Stimulated activated naive B cell treated with anti-CD40 and anti-IgM and Interleukin-4, amounts not matched to agents 10 μg/mL and 1 μg/mL and 100 μg/mL, for 72 hours (primary cell): ENCODE measurements around the gene ALAS2.
"Not testable (repeated sequence)": the region's sequence is repeated elsewhere in the genome, so short reads cannot be mapped to it uniquely, and the experiment has no call there.

Experiments
- ATAC-seq, 2 donors: fragments of 150-1000 bp; cut with Tn5 transposase; replicated peaks; 2 replicates each; pipeline ENCODE4 v1.10.0; 2021; ENCODE audit warnings: moderate library complexity in 1 of 2
- DNase-seq: peaks from one replicate; pipeline ENCODE4 v3.0.0; 2021
- H3K27ac Mint-ChIP-seq: one replicate; pipeline ENCODE4 v1.8.0; 2022; ENCODE audit warnings: mild to moderate bottlenecking, mixed read lengths
- H3K27me3 Mint-ChIP-seq, 2 donors: one replicate each; pipeline ENCODE4 v1.8.0; 2022; ENCODE audit warnings: mixed read lengths in 2 of 2
- H3K36me3 Mint-ChIP-seq, 2 donors: one replicate each; pipeline ENCODE4 v1.8.0; 2022; ENCODE audit warnings: mixed read lengths in 2 of 2, mild to moderate bottlenecking in 1 of 2
- H3K4me1 Mint-ChIP-seq, 2 donors: one replicate each; pipeline ENCODE4 v1.8.0; 2022; ENCODE audit warnings: mixed read lengths in 2 of 2, mild to moderate bottlenecking in 1 of 2
- H3K4me3 Mint-ChIP-seq, 2 donors: one replicate each; pipeline ENCODE4 v1.8.0; 2022; ENCODE audit warnings: mild to moderate bottlenecking in 2 of 2, mixed read lengths in 2 of 2, moderate library complexity in 1 of 2
- H3K9me3 Mint-ChIP-seq, 2 donors: one replicate each; pipeline ENCODE4 v1.8.0; 2022; ENCODE audit warnings: mixed read lengths in 2 of 2, mild to moderate bottlenecking in 1 of 2

ALAS2 gene

DNA sequence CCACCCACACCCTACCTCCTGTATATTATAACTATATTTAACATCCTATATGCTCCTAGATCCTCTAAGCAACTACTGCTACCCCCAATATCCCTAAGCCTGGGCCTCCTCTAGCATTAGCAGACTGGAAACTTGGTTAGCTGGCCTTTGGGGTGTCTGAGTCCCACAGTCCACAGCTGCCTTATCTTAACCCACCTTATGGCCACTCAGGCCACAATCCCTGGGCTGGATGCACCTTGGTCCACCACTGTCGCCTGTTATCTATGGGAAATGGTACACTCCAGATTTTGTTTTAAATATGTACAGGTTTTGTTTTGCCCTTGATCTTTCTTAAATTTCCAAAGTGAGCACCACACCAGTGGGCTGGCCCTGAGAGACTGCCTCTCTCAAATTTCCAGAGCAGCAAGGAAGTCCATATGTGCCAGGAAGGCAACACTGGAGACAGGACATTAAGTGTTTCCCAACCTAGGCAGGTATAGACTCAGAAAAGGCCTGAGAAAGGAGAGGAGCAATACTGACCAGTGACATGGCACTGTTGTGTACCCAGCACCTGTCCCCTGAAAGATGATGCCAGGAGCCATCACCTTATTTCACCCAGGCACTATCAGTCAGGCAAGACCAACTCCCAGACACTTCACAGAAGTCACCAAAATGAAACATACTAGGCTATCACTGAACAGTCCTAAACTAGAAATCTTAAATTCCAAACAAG is 37.7 kb downstream of the ALAS2 start:
- no peak overlapping the region for H3K4me3 Mint-ChIP-seq
- H3K9me3 Mint-ChIP-seq = no peaks in the 10 kb centered on the region
- H3K4me1 Mint-ChIP-seq = peaks cover 12 to 17% of the 10 kb centered on the region in 2 donors
- H3K27me3 Mint-ChIP-seq = peaks cover 0 to 15% of the 10 kb centered on the region in 2 donors
- ATAC-seq (no peak), DNase-seq (no peak)
- no peak overlapping the region for H3K27ac Mint-ChIP-seq
- H3K36me3 Mint-ChIP-seq = no peaks in the 10 kb centered on the region

DNA sequence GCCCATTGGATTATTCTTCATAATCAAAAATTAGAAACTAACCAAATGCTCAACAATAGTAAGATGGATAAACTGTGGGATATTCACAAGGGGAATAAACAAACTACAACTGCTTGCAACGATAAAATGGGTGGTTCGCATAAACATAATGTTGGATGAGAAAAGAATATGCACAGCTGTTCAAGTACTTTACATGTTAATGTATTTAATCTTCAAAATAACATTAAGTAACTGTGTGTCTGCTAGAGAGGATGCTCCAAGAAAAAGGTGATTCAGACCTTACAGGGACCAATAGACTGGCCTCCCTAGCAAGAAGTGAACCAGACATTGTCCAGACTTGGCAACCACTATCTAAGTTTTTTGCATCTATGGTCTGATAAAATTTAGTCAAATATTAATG is 39.1 kb downstream of the ALAS2 start:
- H3K27me3 Mint-ChIP-seq = peaks cover 0 to 12% of the 10 kb centered on the region in 2 donors
- H3K4me3 Mint-ChIP-seq = no peak overlapping the region
- no peak for ATAC-seq
- peaks cover 12 to 17% of the 10 kb centered on the region in 2 donors for H3K4me1 Mint-ChIP-seq
- H3K9me3 Mint-ChIP-seq = no peaks in the 10 kb centered on the region
- no peak for DNase-seq
- H3K36me3 Mint-ChIP-seq = no peaks in the 10 kb centered on the region
- no peak overlapping the region for H3K27ac Mint-ChIP-seq

DNA sequence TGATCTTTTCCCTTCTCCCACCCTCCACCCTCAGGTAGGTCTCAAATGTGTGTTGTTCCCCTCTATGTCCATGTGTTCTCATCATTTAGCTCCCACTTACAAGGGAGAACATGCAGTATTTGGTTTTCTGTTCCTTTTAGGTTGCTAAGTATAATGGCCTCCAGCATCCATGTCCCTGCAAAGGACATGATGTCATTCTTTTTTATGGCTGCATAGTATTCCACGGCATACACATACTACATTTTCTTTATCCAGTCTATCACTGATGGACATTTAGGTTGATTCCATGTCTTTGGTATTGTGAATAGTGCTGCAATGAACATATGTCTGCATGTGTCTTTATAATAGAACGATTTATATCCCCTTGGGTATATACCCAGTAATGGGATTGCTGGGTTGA is 47.5 kb downstream of the ALAS2 start:
- H3K27me3 Mint-ChIP-seq, H3K9me3 Mint-ChIP-seq, DNase-seq, H3K27ac Mint-ChIP-seq, H3K4me3 Mint-ChIP-seq, H3K4me1 Mint-ChIP-seq, ATAC-seq, H3K36me3 Mint-ChIP-seq: not testable (repeated sequence)

DNA sequence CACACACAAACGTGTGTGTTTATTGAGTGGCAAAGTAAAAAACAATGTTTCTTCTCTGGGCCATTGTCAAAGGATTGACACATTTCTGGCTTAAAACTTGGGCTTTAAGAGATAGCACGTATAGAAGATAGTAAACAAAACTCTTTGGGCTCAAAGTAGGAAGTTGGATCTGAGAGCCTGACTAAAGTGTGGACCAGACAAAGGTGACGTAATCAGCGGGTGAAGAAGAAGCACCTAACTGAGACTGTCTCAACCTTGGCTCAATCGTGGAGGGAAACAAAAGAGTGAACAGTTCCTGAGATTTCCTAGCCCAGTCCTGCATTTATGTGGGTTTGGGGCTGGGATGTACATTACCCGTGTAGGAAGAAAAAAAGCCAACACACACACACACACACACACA is 50.4 kb downstream of the ALAS2 start:
- H3K4me1 Mint-ChIP-seq = no peaks in the 10 kb centered on the region

DNA sequence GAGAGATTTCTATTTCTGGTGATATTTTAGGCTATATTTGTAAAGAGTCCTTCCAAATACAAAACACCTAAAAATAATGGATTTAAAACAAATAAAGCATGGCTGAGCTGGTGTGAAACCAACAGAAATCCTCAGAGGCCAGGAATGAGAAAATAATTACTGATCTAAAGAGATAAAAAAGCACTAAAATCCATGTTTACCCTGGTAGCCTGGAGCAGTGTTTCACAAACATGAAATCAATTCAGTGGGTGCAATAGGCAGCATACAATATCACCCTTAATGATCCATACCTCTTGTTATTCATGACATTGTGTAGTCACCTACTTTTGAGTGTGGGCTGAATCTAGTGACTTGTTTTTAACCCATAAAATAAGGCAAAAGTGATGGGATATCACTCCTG is 51.3 kb downstream of the ALAS2 start:
- Mint-ChIP-seq H3K4me3 (no peak overlapping the region), H3K9me3 (no peaks in the 10 kb centered on the region), H3K27ac (no peak overlapping the region), H3K27me3 (peaks cover 0 to 13% of the 10 kb centered on the region in 2 donors), H3K4me1 (no peaks in the 10 kb centered on the region), H3K36me3 (peaks cover 0 to 2% of the 10 kb centered on the region in 2 donors)
- ATAC-seq (no peak), DNase-seq (no peak)

More for the DNA sequence above, 50.4 kb downstream of the ALAS2 start:
- peaks cover 0 to 2% of the 10 kb centered on the region in 2 donors for H3K36me3 Mint-ChIP-seq
- no peak overlapping the region for H3K27ac Mint-ChIP-seq
- ATAC-seq = no peak
- H3K4me3 Mint-ChIP-seq = no peak overlapping the region
- DNase-seq = no peak
- H3K9me3 Mint-ChIP-seq = no peaks in the 10 kb centered on the region
- peaks cover 0 to 9% of the 10 kb centered on the region in 2 donors for H3K27me3 Mint-ChIP-seq

DNA sequence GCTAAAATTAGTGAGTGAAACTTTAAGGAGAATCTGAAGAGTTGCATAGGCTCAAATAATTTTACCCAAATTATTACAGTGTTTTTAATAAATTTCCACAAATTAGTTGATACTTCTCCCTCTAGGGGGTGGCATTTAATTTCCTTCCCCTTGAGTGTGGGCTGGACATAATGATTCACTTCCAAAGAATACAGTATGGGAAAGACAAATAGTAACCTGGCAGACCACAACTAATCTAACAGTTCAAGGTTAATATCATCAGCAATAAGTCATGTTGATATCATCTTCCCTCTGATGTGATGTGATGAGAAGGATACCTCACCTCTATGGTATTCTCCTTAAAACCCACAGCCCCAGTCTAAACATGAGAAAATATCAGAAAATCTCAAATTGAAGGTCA is 52.3 kb downstream of the ALAS2 start:
- DNase-seq (no peak), ATAC-seq (no peak)
- Mint-ChIP-seq H3K36me3 (peaks cover 0 to 2% of the 10 kb centered on the region in 2 donors), H3K4me3 (no peak overlapping the region), H3K27ac (no peak overlapping the region), H3K4me1 (no peaks in the 10 kb centered on the region), H3K27me3 (peaks cover 0 to 18% of the 10 kb centered on the region in 2 donors), H3K9me3 (no peaks in the 10 kb centered on the region)

DNA sequence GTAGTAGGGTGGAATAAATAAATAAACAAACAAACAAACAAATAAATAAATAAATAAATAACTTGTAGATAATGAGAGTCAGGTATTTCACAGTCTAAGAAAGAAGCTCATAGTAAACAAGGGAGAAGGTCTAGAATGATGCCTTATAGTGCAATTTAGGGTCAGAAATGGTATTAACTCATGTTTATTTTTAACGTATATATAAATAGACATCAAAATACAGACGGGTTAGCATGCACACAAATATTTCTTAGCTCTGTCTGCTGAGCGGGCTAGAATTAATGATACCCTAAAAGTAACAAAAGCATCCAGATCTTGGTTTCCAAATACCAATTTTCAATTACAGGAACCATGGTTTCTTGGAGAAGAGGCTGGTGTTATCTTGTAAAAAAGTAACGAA is 53.4 kb downstream of the ALAS2 start:
- H3K27me3 Mint-ChIP-seq = peaks cover 0 to 18% of the 10 kb centered on the region in 2 donors
- ATAC-seq = no peak
- H3K4me1 Mint-ChIP-seq = no peaks in the 10 kb centered on the region

DNA sequence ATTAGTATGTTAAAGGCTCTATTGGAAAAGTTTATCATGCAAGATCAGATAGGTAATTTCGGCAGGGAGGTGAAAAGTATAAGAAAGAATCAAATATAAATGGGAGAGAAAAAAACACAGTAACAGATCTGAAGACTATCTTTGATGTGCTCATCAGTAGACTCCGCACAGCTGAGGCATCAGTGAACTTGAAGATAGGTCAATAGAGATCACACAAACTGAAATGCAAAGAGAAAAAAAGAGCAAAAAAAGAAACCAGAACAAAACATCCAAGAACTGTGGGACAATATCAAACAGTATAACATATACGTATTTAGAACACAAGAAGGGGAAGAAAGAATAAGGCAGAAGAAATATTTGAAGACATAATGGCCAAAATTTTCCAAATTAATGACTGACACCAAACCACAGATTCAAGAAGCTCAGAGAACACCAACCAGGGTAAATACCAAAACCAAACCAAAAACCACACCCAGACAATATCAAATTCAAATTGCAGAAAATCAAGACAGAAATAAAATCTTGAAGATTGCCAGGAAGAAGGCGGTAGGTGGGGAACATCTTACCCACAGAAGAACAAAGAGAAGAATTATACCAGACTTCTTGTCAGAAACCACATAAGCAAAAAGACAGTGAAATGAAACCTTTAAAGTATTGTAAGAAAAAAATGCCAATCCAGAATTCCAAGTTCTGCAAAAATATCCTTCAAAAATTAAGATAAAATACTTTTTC is 65.8 kb downstream of the ALAS2 start:
- H3K27ac Mint-ChIP-seq = no peak overlapping the region
- no peaks in the 10 kb centered on the region for H3K4me1 Mint-ChIP-seq
- DNase-seq = no peak
- ATAC-seq = no peak
- no peak overlapping the region for H3K4me3 Mint-ChIP-seq
- peaks cover 0 to 4% of the 10 kb centered on the region in 2 donors for H3K9me3 Mint-ChIP-seq
- no peaks in the 10 kb centered on the region for H3K36me3 Mint-ChIP-seq
- peaks cover 6 to 10% of the 10 kb centered on the region in 2 donors for H3K27me3 Mint-ChIP-seq

More for the DNA sequence above, 53.4 kb downstream of the ALAS2 start:
- Mint-ChIP-seq H3K27ac (no peak overlapping the region), H3K4me3 (no peak overlapping the region), H3K36me3 (peaks cover 0 to 2% of the 10 kb centered on the region in 2 donors), H3K9me3 (peaks cover 0 to 2% of the 10 kb centered on the region in 2 donors)
- DNase-seq = no peak

DNA sequence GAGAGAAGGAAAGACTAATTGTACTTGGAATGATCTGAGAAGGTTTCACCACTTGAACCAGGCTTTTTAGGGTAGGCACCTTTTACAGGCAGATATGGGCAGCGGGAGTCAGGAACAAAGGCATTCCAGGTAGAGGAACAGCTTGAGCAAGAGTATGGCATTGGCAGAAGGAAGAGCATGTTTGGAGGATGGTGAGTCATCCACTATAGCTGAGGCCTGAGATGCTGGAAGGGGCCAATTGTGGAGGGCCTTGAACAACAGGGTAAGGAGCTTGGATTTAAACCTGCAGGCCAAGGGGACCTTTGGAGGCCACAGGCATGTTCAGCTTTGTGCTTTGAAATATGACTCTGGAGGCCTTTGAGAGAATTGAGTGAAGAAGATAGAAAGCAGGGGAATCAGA is 69.0 kb downstream of the ALAS2 start:
- H3K36me3 Mint-ChIP-seq = no peaks in the 10 kb centered on the region
- no peaks in the 10 kb centered on the region for H3K4me1 Mint-ChIP-seq
- H3K4me3 Mint-ChIP-seq = no peak overlapping the region
- H3K9me3 Mint-ChIP-seq = no peaks in the 10 kb centered on the region
- DNase-seq (no peak), ATAC-seq (no peak)
- H3K27me3 Mint-ChIP-seq = peaks cover 6 to 10% of the 10 kb centered on the region in 2 donors
- no peak overlapping the region for H3K27ac Mint-ChIP-seq
